HG03097 (cell line): ENCODE measurements around the gene SLC43A1.
A peak's percentile ranks its signal among the peaks of the same experiment; 100 is the strongest.

Experiments
- ATAC-seq: cut with Tn5 transposase; IDR thresholded peaks from one replicate; pipeline ENCODE4 v1.9.1; 2021; ENCODE audit not compliant: unreplicated experiment, low FRiP score

The SLC43A1 gene

DNA sequence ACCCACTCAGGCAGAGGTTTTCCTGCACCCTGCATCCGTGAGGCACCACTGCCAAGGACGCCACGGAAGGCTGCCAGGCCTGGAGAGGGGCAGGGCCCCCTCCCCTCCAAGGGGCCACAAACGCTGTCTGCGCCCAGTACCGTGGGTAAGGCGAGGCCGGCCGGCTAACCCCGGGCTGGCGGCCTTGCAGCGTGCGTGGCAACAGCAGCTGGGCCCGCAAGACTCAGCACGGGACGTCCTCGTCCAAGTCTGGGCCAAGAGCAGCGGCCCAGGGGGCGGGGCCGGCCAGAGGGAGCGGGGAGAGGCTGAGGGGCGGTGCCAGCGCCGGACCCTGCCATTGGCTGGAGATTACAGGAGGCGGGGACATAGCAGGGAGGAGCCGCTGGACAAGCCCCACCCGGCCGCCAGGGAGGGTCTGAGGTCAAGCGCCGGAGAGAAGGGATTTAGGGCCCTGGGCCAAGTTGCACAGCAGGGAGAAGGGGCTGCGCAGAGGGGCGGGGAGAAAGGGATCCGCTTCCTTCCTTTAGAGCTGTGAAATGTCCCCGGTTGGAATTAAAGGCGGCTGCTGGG lies 16.0 kb downstream of the SLC43A1 start:
- ATAC-seq, result peak; percentile 99

DNA sequence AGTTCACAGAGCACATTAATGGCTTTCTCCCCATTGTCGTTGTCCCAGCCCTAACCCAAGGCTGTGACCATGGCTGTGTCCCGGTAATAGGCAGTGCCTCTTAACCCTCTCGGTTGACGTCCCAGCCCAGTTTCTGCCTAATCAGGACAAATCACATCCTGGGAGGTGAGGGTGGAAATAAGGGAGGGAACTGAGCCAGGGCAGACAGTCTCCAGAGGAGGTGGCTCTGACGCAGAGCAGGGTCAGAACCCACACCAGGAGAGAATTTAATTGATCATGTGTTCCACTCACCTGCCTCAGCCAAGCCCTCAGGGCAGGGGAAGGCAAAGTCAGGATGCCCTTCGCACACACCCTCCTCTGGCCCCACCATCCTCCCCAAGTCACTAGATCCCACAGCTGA lies 17.0 kb downstream of the SLC43A1 start:
- no peak for ATAC-seq

DNA sequence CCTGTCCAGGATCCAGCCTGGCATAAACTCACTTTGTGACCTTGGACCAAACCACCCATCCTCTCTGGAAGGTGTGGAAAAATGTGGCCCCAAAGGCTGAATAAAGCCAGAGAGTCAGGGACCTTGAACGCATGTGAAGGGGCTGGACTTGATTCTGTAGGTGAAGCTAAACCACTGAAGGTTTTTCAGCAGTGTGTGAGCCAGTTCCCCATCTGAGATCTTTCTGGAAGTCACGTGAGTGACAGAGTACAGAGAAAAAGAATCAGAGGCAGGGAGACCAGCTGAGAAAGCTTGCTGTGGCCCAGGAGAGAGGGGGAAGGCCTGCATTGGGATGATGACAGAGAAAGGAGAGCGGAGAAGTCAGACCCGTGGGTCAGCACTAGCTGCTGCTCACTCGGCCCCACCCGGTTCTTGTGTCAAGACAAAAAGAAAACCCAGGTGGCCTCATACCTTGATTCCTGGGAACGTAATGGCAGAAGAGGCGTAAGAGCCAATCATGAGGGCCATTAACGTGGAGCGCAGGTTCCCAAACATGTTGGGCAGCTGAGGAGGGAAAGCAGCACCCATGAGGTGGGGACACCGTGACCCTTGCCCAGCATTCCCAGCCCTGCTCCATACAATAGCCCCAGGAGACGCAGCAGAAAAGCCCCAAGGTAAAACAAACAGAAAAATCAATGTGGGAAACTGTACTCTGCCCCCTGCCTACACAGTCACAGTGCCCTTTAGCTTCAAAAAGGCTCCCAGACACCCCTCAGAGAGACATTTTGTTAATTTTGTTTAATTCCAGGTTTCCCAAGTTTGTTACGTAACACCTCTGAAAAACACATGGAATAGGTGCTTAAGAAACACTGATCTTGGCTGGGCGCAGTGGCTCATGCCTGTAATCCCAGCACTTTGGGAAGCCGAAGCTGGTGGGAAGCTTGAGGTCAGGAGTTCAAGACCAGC lies 17.9 kb downstream of the SLC43A1 start:
- no peak for ATAC-seq

DNA sequence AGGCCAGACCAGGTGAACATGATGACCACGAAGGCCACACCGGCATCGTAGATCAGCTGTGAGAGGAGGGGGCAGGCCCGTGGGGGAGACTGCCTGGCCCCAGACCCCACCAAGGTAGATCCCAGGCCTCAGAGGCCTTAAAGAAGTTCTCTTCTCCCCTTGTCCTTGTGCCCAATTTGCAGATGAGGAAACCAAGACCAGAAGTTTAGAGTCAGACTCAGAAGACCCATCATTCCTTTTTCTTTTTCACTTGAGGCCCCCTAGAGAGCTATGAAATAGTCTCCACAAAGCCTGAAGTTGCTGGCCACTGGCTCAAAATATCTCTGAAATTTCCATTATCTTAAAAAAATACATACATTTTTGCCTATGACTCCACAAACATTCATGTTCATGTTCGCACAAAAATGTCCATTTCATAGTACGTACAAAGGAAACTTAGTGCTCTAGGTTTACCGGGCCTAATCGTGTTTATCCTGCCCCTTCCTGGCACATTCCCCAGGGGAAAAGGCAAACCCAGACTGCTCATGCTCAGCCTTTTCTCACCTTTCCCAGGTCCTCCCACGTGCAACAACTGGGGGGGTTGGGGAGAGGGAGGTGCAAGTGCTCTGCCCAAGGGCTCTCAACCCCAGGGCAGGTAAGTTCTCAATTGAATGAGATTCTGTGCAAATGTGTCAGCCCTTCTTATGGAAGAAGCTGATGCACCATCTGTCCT lies 19.2 kb downstream of the SLC43A1 start:
- ATAC-seq, result no peak

DNA sequence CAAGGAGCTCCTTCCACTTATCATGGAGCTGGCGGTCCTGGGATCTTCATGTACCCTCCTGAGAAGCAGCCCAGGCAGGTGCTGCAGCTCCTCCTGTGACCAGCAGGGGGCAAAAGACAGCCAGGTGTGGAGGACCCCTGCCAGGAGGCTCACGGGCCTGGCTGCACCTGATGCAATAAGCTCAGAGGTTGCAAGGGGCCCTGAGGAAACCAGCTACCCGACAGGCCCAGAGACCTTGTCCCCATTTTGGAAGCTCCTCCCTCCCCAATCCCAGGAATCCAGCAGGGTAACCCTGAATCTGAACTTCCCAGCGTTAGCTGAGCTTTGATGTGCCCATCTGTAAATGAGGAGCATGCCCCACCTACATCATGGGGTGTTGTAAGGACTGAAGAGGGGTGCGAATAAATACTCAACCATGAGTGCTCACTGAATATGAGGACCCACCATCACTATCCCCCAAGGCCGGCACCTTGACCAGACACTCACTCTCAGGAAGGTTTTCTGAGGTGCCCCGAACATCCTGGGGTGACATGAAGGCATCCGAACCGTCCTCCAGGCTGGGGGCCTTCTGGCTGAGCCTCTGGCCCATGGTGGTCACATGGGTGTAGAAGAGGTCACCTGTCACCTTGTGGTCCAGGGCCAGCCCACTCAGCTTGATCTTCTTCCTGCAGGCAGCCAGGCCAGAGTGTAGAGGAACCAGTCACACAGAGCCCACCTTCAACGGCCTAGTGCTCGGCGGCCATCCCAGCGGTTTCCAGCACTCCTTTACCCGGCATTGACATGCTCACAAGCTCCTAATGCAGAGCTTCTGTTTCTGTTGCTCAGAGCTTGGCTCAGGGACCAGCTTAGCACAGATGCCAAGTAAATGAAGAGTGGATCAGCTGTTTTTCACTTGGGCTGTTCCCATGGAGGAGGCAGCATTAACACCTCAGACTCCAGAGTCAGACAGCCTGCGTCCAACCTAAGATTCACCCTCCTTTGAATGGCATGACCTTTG lies 21.7 kb downstream of the SLC43A1 start:
- ATAC-seq, result no peak

DNA sequence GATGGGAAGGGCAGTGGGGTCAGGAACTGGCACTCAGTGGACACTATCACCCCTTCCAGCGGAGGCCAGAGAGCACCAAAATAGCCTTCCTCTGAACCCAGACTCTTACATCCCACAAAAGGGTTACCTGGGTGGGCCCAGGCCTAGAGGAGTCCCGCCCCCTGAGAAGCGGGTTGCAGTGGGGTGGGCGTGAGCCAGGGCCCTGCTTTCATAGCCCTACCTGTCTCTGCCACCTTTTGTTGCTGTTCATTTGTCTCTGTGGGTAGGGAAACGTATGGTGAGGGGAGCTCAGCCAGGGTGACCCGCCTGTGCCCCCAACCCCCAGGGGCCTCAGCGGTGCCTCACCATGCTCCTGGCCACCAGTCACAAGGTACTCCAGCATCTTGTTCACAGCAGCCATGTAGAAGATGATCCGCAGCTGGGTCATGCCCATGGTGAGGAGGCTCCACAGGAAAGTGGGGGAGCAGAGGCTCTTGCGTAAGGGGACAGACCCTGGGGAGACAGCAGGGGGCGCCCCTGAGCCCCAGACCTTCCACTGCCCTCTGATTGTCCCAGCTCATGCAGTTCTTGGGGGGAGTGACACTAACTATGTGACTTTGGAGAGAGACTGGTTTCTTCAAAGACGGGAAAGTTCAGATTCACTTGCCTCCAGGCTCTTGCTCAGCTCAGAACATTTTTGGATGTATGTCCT lies 24.0 kb downstream of the SLC43A1 start:
- ATAC-seq, result no peak

DNA sequence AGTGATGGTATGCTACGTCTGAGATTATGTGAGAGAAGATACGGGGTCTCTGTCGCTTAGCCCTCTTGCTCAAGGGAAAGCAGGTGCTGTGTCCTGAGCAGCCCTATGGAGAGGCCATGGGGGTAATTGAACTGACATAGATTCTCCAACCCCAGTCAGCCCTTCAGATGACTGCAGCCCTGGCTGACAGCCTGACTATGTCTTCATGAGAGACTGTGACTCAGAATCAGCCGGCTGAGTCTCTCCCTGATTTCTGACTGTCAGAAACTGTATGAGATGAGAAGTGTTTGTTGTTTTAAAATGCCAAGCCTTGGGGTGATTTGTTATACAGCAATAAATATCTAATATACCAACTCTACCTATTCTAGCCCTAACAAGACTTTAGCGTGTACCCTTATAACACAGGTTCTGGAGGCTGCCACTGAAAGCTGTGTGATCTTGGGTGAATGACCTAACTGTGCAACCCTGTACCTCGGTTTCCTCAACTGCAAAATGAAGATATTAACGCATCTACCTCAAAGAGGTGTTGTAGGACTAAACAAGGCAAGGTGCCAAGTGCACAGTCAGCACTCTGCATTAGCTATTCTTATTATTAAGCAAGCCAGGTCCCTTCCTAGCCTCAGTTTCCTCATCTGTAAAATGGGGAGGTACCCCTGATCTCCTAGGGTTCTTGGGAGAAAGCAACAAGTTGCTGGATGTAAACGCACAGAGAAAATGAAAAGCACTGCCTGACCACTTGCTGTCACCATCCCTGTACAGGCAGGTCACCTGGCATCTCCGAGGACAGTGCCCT lies 24.9 kb downstream of the SLC43A1 start:
- ATAC-seq, result no peak

DNA sequence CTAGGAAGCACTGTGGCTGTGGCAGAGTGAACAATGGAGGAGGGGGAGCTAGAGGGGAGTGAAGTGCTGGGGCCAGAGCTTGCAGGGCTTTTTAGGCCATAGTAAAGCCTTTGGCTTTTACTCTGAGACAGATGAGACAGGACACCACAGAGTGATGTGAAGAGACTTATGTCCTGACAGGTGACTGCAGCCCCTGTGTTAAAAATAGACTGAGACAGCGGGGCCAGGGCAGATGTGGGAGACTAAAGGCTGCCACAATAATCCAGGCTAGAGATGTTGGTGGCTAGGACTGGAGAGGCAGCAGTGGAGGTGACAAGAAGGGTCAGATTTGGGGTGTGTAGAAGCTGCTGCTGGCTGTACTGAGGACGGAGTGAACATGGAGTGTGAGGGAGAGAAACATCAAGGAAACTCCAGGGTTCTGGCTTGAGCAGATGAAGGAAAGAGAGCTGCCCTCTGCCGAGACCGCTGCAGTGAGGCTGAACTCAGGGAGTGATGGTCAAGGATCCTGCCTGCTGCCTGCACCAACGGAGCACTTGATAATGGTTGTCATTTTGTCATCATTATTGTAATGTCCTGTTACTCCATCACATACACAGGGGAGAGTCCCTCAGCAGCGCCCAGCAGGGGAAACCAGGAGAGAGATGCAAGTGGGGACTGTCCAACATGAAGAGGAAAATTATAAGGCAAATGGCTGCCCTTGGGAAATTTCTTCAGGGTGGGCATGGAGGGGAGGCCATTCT lies 27.4 kb downstream of the SLC43A1 start:
- ATAC-seq, result no peak

DNA sequence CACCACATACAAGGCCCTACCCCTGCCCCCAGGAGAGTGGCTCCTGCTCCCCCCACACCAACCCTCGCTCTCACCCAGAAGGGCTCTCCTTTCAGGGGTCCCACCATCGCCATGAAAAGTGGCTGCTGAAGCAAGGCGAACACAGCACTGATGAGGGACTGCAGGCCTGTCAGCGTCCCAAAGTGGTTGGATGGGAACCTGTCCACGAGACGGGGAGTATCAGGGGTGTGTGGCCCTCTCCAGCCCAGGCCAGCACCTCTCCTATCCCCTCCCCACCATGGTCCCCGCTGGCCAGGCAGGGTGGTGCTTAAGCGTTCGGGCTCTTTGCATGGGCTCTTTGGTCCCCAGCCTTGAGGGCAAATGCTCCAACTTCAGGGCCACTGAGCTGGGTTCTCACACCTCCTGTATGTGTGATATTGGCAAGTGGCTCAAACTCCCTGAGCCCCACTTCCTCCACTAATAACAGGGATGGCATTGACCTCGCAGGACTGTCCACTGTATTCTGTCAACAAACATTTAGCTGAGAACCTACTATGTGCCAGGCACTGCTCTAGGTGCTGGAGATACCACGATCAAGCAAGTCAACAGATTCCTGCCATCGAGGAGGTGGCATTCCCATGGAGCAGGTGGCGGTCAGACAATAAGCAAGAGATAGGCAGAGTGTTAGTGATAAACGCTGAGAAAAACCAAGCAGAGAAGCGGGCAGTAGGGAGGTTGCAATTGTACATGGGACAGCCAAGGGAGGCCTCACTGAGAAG lies 28.3 kb downstream of the SLC43A1 start:
- ATAC-seq, result no peak

DNA sequence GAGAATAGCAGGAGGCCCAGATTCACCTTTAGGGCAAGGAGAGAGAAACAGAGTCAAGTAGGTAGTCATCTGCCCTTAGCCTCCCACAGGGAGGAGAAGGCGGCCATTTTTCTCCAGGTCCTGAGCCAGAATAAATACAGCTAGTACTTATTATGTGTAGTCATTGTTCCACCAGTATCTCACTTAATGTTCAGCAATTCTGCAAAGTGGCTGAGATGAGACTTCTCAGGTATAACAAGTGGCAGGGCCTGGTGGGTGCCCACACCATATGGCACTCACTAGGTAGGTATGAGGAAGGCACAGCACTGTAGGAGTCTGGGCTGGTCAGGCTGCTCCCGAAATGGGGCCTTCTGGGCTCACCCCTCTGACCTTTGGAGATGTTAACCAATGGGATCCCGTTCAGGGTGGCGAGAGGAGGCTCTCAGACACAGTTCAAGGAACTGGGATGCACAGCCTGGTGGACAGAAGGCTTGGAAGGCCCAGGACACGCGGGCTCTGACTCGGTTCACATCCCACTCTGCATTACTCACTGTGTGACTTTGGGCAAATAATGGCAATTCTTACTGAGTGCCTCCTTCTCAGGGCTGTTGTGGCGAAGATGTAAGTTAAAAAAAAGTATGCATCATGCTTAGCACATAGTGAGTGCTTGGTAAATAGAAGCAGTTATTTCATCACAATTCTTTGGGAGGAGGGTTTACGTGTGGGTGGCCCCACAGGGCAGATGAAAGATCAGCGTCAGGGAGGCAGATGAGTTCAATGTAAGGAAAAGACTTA lies 30.1 kb downstream of the SLC43A1 start:
- no peak for ATAC-seq

DNA sequence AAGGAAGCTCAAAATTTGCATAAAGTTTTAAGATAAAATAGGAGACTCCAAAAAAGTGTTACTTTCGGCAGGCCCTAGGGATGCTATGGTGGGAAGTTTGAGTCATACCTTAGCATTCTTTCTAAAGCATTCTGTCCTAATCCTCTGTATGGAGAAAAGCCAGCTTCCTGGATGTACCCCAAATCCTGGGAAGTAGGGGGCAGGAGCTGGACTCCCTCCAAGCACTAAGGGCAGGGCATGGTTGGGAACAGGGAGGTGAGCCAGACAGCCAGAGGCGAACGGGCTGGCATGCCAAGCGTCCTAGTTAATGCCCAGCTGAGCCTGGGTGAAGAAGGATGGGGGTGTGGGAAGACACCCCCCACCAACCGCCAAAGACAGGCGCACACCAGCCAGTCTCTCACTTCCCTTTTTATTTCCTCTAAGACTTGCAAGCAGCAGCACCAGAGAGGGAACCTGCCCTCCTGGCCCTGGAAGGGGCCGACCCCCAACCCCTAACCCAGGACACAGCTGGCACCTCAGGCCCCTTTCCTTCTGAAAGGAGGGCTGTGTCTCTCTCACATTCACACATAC lies 31.3 kb downstream of the SLC43A1 start:
- ATAC-seq, result peak; percentile 49

DNA sequence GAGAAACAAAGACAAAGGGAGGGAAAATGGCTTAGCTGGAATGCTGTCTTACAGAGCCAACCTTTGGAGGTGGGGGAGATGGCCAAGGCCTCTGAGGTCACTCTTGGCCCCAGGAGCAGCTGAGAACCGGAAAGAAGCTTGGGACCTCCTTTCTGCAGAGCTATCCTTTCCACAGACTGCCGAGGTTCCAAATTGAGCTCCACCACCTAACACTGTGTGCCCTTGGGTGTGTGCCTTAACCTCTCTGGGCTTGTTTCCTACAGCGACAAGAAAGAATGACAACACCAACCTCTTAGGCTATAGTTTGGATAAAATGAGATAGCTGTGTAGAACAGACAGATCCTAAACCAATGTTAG lies 32.0 kb downstream of the SLC43A1 start:
- ATAC-seq, result no peak

DNA sequence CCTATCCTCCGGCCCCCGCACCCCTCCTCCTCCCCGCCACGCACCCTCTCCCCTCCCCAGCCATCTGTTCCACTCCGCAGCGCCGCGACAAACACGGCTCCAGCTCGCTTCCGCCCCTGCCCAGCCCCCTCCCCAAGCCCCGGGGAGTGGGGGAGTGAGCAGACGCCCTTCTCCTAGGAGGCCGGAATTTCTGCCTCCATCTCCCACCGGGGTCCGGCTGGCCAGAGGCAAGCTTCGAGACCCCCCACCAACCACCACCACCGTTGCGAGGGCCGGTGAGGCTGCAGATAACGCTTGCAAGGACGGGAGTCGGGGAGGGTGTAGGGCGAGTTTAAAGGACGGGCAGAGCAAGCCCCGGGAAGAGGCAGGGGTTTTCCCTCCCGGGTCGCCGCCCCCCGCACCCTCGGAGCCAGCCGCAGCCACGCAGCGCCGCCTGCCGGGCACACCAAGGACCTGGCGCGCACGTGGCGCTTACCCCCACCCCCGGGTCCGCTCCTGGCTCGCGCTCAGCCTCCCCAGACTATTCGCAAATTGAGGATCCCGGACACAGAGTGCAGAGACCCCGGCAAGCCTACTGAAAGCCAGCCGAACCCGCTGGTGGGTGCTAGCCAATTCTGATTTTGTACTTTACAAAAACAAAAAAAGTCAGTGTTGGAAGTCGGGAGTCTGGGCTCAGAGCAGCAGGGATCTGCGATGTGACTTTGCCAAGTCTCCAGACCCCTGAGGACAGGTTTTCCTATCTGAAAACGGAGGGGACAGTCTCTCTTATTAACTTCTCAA lies 32.5 kb downstream of the SLC43A1 start:
- no peak for ATAC-seq

DNA sequence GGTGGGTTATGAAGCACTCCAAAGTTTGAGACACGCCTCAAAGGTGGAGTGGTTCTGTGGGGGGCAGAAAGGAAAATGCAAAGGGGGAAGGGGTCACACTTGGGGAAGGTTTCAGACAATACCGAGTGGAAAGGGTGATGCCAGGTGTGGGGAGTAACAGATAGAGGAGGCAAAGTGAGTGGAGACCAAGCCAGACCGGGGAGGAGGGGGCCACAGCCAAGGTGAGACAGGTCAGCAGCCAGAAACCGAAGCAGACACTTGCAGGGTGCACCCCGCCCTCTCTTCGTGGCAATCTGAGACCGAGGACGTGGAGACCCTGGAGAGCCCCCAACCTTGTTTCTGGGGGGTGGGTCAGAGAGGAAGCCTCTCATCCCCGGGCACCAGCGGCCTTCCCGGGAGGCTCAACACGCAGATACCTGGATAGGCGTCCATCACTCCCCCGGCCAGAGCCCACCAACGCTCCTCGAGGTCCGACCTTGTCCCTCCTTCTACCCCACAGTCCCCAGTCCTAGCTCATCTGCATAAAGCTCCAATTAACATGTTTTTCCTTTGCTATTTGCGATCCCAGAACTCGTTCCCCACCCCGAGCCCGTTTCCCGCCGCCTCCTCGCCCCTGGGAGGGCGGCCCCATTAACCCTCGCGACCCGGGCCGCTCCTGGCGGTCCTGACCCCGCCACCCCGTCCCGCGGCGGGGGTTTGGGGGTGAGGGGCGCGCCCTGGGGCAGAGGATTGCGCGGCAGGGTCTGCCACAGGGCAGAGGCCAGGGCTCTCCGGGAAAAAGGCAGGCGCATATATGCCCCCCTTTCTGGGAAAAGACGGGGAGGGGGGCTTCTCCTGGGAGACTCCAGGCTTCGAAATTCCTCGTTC lies 33.4 kb downstream of the SLC43A1 start:
- no peak for ATAC-seq

DNA sequence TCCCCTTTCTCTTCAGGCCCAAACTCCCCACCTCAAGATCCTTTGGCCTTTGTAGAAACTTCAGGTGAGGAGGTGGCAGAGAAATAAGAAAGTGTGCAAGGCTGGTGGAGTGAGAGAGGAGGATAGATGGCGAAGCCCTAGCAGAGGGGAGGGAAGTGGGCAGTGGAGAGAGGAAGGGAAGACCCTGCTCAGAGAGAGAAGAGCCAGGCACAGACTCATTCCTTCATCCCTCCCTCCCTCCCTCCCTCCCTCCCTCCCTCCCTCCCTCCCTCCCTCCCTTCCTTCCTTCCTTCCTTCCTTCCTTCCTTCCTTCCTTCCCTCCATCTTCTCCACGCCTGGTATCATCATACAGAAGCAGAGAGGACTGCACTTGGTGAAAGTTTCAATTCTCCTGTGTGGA lies 34.2 kb downstream of the SLC43A1 start:
- ATAC-seq, result no peak
